HepG2 (cell line): ENCODE measurements around the gene PTPRD. TPM values are rescaled to one million over a fixed set of nuclear protein-coding genes. Genes with fewer than 3 reads are reported as not detected.

Experiments
- ATAC-seq: fragments of 200-7000 bp; cut with Tn5 transposase; 3 replicates; pipeline ENCODE4 v1.9.1; 2020; ENCODE audit warnings: mild to moderate bottlenecking, moderate library complexity
- BruUV-seq: library from RNA; stranded (reverse); fragments of 400-500 nt; replicated peaks from 2 replicates; lab custom pipeline; 2021; lab: Mats Ljungman, UMichigan
- CTCF ChIA-PET: fragments of 300-600 bp; formaldehyde crosslinking; extraction: SDS; loops from one replicate; lab custom pipeline; 2021; ENCODE audit warnings: low total read pairs, inconsistent platforms, low intra/inter-chr PET ratio; lab: Yijun Ruan, JAX
- POLR2A ChIA-PET: fragments of 350-600 bp; sonication (Branson Sonifier 250); formaldehyde crosslinking; loops from one replicate; lab custom pipeline; 2020; ENCODE audit warnings: antibody characterized with exemption, inconsistent platforms; lab: Yijun Ruan, JAX
- DNase-seq: peaks from one replicate; pipeline ENCODE4 v3.0.0-alpha.2; 2015; ENCODE audit warnings: low spot score
- FAIRE-seq: peaks from 3 replicates; lab custom pipeline; 2011; peaks lifted over from hg19 to GRCh38; lab: Jason Lieb, UNC
- H2AFZ ChIP-seq: one replicate; pipeline ENCODE4 v1.6.1; 2011; ENCODE audit warnings: low read length, inconsistent platforms
- H3K27ac ChIP-seq: fragments of 300-600 bp; 3 replicates; pipeline ENCODE4 v1.8.0; 2011; ENCODE audit warnings: mixed run types, mild to moderate bottlenecking, mixed read lengths, low read length, inconsistent platforms; ENCODE audit not compliant: insufficient read depth; ENCODE audit errors: extremely low read length
- H3K27me3 ChIP-seq, 2 experiments: fragments of 200-600 bp in 1 of 2; 2 replicates in 1 of 2; 3 replicates in 1 of 2; pipeline versions ENCODE4 v1.6.0 to v1.8.0; 2011; ENCODE audit warnings: low read length in 2 of 2, mild to moderate bottlenecking in 2 of 2, moderate library complexity in 2 of 2, inconsistent platforms in 1 of 2; ENCODE audit not compliant: insufficient read depth in 2 of 2, control insufficient read depth in 1 of 2
- H3K36me3 ChIP-seq, 2 experiments: fragments of 200-600 bp in 1 of 2; replicated peaks in 1 of 2; 2 replicates in 1 of 2; 3 replicates in 1 of 2; pipeline versions ENCODE4 v1.5.1 to v1.8.0; 2011; ENCODE audit warnings: low read length in 2 of 2, inconsistent platforms in 1 of 2; ENCODE audit not compliant: insufficient read depth in 2 of 2, control insufficient read depth in 1 of 2
- H3K4me1 ChIP-seq: 2 replicates; pipeline ENCODE4 v1.5.1; 2012; ENCODE audit warnings: low read length, inconsistent platforms; ENCODE audit not compliant: insufficient read depth
- H3K4me2 ChIP-seq: 2 replicates; pipeline ENCODE4 v1.6.0; 2011; ENCODE audit warnings: low read depth, low read length, inconsistent platforms
- H3K4me3 ChIP-seq, 3 experiments: fragments of 200-600 bp in 1 of 3; sonication (generic), shearing (Covaris generic) in 1 of 3; replicated peaks in 1 of 3; 2 replicates each; pipeline ENCODE4 v1.5.1; 2011 to 2016; ENCODE audit warnings: low read length in 3 of 3, inconsistent platforms in 2 of 3, low read depth in 2 of 3, mild to moderate bottlenecking in 2 of 3, control low read depth in 1 of 3, mixed read lengths in 1 of 3; ENCODE audit not compliant: insufficient read depth in 1 of 3
- H3K79me2 ChIP-seq: one replicate; pipeline ENCODE4 v1.6.1; 2011; ENCODE audit warnings: low read length, inconsistent platforms; ENCODE audit not compliant: insufficient read depth
- H3K9ac ChIP-seq: 2 replicates; pipeline ENCODE4 v1.6.0; 2011; ENCODE audit warnings: mild to moderate bottlenecking, low read depth, low read length, inconsistent platforms; ENCODE audit not compliant: insufficient read depth
- H3K9me3 ChIP-seq: 2 replicates; pipeline ENCODE4 v1.5.1; 2012; ENCODE audit warnings: mild to moderate bottlenecking, low read length
- H4K20me1 ChIP-seq: 2 replicates; pipeline ENCODE4 v1.6.0; 2011; ENCODE audit warnings: inconsistent platforms, mild to moderate bottlenecking, low read length, moderate library complexity; ENCODE audit not compliant: insufficient read depth
- AGO2 ChIP-seq: fragments of 200-400 bp; formaldehyde crosslinking; optimal IDR thresholded peaks from 2 replicates; pipeline ENCODE3; 2017; ENCODE audit warnings: mild to moderate bottlenecking, low read depth, low read length, moderate library complexity
- BATF2 ChIP-seq: sonication (generic); formaldehyde crosslinking; IDR thresholded peaks from 2 replicates; pipeline ENCODE4 v1.8.0; 2022; ENCODE audit warnings: mild to moderate bottlenecking, missing genetic modification reagents, moderate library complexity
- CHD4 ChIP-seq: fragments of 200-600 bp; sonication (generic); IDR thresholded peaks from 2 replicates; pipeline ENCODE4 v1.7.0; 2017; ENCODE audit warnings: mild to moderate bottlenecking, low read length, borderline replicate concordance
- EEA1 ChIP-seq: sonication (generic); formaldehyde crosslinking; IDR thresholded peaks from 2 replicates; pipeline ENCODE4 v1.5.1; 2020; ENCODE audit warnings: mild to moderate bottlenecking, missing genetic modification reagents, borderline replicate concordance
- EED ChIP-seq: sonication (generic); formaldehyde crosslinking; IDR thresholded peaks from 2 replicates; pipeline ENCODE4 v1.5.0; 2020; ENCODE audit warnings: mild to moderate bottlenecking, missing genetic modification reagents
- ETV6 ChIP-seq: sonication (generic); formaldehyde crosslinking; conservative IDR thresholded peaks from 2 replicates; pipeline ENCODE4 v1.4.0; 2020; ENCODE audit warnings: missing genetic modification reagents
- FOXK1 ChIP-seq: sonication (generic); formaldehyde crosslinking; IDR thresholded peaks from 2 replicates; pipeline ENCODE4 v1.4.0; 2020; ENCODE audit warnings: low read depth, missing genetic modification reagents, borderline replicate concordance
- HMG20B ChIP-seq: conservative IDR thresholded peaks from 2 replicates; pipeline ENCODE4 v1.6.1; 2016; ENCODE audit warnings: missing genetic modification reagents, missing compliant biosample characterization
- JARID2 ChIP-seq: sonication (generic); formaldehyde crosslinking; IDR thresholded peaks from 2 replicates; pipeline ENCODE4 v1.8.1; 2023; ENCODE audit warnings: missing genetic modification reagents, inconsistent platforms; ENCODE audit not compliant: insufficient replicate concordance
- MAFK ChIP-seq, 2 experiments: IDR thresholded peaks in 1 of 2; conservative IDR thresholded peaks in 1 of 2; 2 replicates each; pipeline ENCODE4 v1.6.1; 2011; ENCODE audit warnings: improper control_type of control experiment in 2 of 2, low read length in 2 of 2
- NR2F1 ChIP-seq, 2 experiments: fragments of 450-650 bp in 1 of 2; formaldehyde crosslinking in 1 of 2; IDR thresholded peaks; 2 replicates each; pipeline versions ENCODE4 v1.5.0 to v1.6.1; 2016 to 2020; ENCODE audit warnings: mild to moderate bottlenecking in 1 of 2, missing compliant biosample characterization in 1 of 2, missing genetic modification reagents in 1 of 2, moderate library complexity in 1 of 2
- PHB2 ChIP-seq: fragments of 450-650 bp; IDR thresholded peaks from 2 replicates; pipeline ENCODE4 v1.6.1; 2018; ENCODE audit not compliant: partially characterized antibody
- TERF1 ChIP-seq: sonication (generic); formaldehyde crosslinking; IDR thresholded peaks from 2 replicates; pipeline ENCODE4 v1.8.0; 2022; ENCODE audit warnings: mild to moderate bottlenecking, missing genetic modification reagents, moderate library complexity
- ZNF501 ChIP-seq: sonication (generic); formaldehyde crosslinking; IDR thresholded peaks from 2 replicates; pipeline ENCODE4 v1.5.1; 2020; ENCODE audit warnings: mild to moderate bottlenecking, moderate library complexity, missing genetic modification reagents
- ZNF788 ChIP-seq: sonication (generic); formaldehyde crosslinking; IDR thresholded peaks from 2 replicates; pipeline ENCODE4 v1.5.0; 2020; ENCODE audit warnings: mild to moderate bottlenecking, missing genetic modification reagents, borderline replicate concordance
- ZNF792 ChIP-seq: IDR thresholded peaks from 2 replicates; pipeline ENCODE4 v1.6.1; 2016
- WGBS: methylation state at CpG from one replicate; pipeline ENCODE4 v1.1.6; 2017; ENCODE audit warnings: low lambda C conversion rate; 5-methylcytosine and 5-hydroxymethylcytosine counted together
- in situ Hi-C: cut with HindIII; loops from 2 replicates; pipeline ENCODE4 v1.10.0; 2017; ENCODE audit warnings: low pct_unique_long_range_greater_than_20kb; ENCODE audit not compliant: extremely low pct_ligation_motif_present
- intact Hi-C: fragments of 100-400 bp; cut with micrococcal nuclease; formaldehyde crosslinking; loops from one replicate; pipeline ENCODE4 v1.10.0; 2022; ENCODE audit not compliant: unreplicated experiment
- polyA plus RNA-seq, 8 experiments: library from polyadenylated mRNA; depleted of rRNA in 3 of 8; stranded (reverse) in 7 of 8; unstranded in 1 of 8; fragments of >200 nt; fragmentation: Illumina TruSeq in 4 of 8; extraction: Trizol in 4 of 8; gene quantifications; 2 replicates each; pipeline versions ENCODE4 v1.2.1 to v1.2.3, GENCODE V29; 2011 to 2016; ENCODE audit warnings: low read depth in 4 of 8, missing spikeins in 1 of 8, mixed read lengths in 1 of 8; ENCODE audit not compliant: insufficient read depth in 1 of 8
- total RNA-seq, 5 experiments: library from RNA; depleted of rRNA; stranded (reverse); fragments of >200 nt; fragmentation: Illumina TruSeq; extraction: Trizol; gene quantifications; 2 replicates each; pipeline ENCODE4 v1.2.3, GENCODE V29; 2016; ENCODE audit warnings: low read depth in 1 of 5

Gene PTPRD
- total and polyA plus RNA-seq, 2 of the 13 experiments (the other 11 are each of a cell fraction or from before 2014, with no cell fraction given), result 0.05 TPM; not detected in 1

- POLR2A ChIA-PET, result no interaction called here
- CTCF ChIA-PET, result no interaction called here
- FAIRE-seq, result no peak
Measured at GRCh38 chr9:8492679-8493078, 2120.1 kb downstream of the PTPRD start.

GRCh38 chr9:8492024-8492423, 2120.8 kb downstream of the PTPRD start:
- Histone ChIP-seq H3K27me3 (no peaks in the 10 kb centered on the region), H3K9me3 (peaks cover 69% of the 10 kb centered on the region), H3K27ac (no peak overlapping the region), H3K4me3 (no peak overlapping the region), H3K4me2 (no peak overlapping the region), H3K4me1 (no peaks in the 10 kb centered on the region), H3K79me2 (no peaks in the 10 kb centered on the region), H2AFZ (no peak overlapping the region), H3K9ac (no peak overlapping the region), H3K36me3 (no peaks in the 10 kb centered on the region)
- BruUV-seq, result no TSS peak
- WGBS, result 0% methylated on average over 2 of the region's 2 CpGs
- no peak for DNase-seq
- in situ Hi-C loops, result no loop called here
- ChIA-PET POLR2A (no interaction called here), CTCF (no interaction called here)
- ATAC-seq, result no peak
- no peak for FAIRE-seq
- intact Hi-C loops, result no loop called here
- TF ChIP-seq AGO2 (no peak), FOXK1 (CRISPR knock-in tag) (no peak), ZNF788 (CRISPR knock-in tag) (no peak), TERF1 (CRISPR knock-in tag) (no peak), EED (CRISPR knock-in tag) (no peak), PHB2 (no peak)
- TF ChIP-seq, all 625 proteins: peak for 0
- H4K20me1 ChIP-seq, result no peaks in the 10 kb centered on the region

More at GRCh38 chr9:8492679-8493078, 2120.1 kb downstream of the PTPRD start:
- ATAC-seq, result no peak
- Histone ChIP-seq H3K4me2 (no peak overlapping the region), H4K20me1 (no peaks in the 10 kb centered on the region), H3K9me3 (peaks cover 69% of the 10 kb centered on the region), H3K27ac (no peak overlapping the region), H3K4me1 (no peaks in the 10 kb centered on the region), H3K9ac (no peak overlapping the region), H3K4me3 (no peak overlapping the region), H3K36me3 (no peaks in the 10 kb centered on the region), H3K79me2 (no peaks in the 10 kb centered on the region), H3K27me3 (no peaks in the 10 kb centered on the region), H2AFZ (no peak overlapping the region)
- intact Hi-C loops, result no loop called here
- no TSS peak for BruUV-seq
- DNase-seq, result no peak
- WGBS, result 0% methylated on average over 4 of the region's 4 CpGs
- TF ChIP-seq HMG20B (no peak), BATF2 (CRISPR knock-in tag) (no peak), ZNF792 (CRISPR knock-in tag) (no peak), EEA1 (CRISPR knock-in tag) (no peak), ETV6 (CRISPR knock-in tag) (no peak), MAFK (conservative IDR thresholded peaks at IDR 0.05 in 1 of 2, IDR thresholded peaks at IDR 0.05 in 1 of 2; ENCODE audit: low read length in 2 of 2) (no peak), CHD4 (no peak), NR2F1 (CRISPR knock-in tag; IDR thresholded peaks at IDR 0.05) (no peak), ZNF501 (CRISPR knock-in tag) (no peak), JARID2 (no peak)
- in situ Hi-C loops, result no loop called here
